GM21360 (cell line): ENCODE measurements around the gene SYK.
"Not testable (repeated sequence)": the region's sequence is repeated elsewhere in the genome, so short reads cannot be mapped to it uniquely, and the experiment has no call there.

Experiments
- ATAC-seq: cut with Tn5 transposase; IDR thresholded peaks from one replicate; pipeline ENCODE4 v1.9.1; 2021; ENCODE audit warnings: mild to moderate bottlenecking, moderate library complexity; ENCODE audit not compliant: unreplicated experiment

SYK gene

DNA sequence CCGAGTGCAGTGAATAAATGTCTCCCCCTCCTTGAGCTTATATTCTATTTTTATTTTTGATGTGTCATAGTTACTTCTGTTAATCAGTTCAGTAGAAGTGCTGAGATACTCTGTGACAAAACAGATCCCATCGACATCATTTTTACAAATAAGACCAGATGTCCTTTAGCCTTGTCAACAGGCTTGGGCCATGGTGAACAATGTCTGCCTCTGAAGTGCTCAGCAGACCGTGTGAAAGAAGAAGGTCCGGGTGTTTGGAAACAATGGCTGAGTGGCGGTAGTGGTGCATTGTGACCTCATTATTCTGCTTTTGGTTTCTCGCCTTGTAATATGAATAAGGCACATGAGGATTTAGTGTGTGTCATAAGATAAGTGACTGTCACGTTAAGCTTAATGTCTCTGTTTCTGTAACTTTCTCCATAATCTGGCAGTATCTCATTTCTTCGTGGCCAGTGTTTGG, 71.2 kb downstream of the SYK start:
- ATAC-seq, result no peak

DNA sequence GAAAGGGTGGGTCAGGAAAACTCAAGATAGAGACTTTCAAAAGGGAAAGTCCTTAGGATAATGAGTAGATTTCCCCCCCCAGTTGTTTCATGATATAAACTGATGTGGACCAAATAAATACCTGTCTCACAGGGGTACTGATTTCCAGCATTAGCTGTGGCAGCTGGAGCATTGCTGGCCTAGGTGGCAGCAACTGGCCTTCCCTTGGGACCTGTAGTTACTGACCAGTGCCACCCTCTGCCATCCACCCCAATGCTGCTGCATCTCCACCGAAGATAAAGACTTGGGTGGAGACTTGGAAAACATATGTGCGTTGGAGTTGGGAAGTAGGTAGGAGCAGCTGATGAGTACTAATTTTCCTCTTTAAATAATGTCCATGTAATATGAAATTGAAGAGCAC, 71.8 kb downstream of the SYK start:
- ATAC-seq, result no peak

DNA sequence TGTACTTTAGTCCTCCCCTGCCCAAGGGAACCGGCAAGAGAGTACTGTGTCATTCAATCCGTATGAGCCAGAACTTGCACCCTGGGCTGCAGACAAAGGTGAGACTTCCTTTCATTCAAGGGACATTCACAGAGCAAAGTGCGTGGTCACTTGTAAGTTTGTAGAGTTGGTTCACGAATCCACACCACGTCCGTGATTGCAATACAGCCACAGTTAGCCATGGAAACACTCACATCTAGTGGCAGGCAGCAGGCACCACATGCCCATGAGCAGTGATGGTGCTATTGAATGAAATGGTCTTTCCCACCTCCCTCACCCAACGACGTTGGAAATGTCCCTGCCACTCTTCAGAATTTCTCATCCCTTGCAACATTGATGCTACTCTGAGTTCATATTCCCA, 72.6 kb downstream of the SYK start:
- no peak for ATAC-seq

DNA sequence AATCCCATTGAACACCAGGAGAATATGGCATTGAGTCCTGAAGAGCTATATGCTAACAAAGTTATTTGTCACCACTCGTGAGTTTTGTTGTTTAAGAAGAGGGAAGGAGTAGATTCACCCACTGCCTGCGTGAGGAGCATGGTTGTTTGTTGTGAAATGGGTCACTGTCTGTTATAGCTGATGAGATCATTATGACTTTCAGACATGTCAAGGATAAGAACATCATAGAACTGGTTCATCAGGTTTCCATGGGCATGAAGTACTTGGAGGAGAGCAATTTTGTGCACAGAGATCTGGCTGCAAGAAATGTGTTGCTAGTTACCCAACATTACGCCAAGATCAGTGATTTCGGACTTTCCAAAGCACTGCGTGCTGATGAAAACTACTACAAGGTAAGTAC, 76.9 kb downstream of the SYK start:
- no peak for ATAC-seq

DNA sequence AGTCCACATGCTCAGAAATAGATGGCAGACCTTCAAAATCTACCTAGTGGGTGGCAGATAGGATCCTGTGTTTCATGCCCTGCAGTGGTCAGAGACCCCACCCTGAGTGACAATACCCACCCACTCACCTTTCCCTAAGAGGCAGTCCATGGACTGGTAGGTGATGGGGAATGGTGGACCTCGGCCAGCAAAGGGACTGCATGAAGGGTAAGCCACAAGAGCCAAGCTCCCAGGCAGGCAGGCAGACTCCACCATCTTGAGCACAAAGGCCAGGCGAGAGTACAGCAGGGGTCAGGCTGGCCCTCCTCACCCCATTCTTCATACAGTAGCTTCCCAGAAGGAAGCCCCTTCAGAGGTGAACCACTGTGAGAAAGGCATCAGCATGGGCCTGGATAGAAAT, 78.4 kb downstream of the SYK start:
- ATAC-seq, result no peak

DNA sequence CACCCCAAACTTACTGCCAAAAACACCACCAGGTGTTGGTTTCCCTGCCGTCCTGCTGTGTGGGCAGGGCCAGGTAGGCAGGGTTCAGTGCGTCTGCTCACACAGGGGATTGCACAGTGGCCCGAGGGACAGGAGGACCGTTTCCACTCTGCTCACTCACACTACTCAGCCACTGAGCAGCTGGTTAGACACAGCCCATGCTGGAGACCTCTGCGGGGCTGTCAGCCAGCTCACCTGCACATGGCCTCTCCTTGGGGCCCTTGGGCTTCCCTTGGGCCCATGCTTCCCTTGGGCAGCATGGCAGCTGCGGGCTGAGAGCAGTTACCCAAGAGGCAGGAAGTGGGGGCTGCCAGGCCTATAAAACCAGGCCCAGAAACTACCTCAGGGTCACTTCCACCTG, 79.0 kb downstream of the SYK start:
- no peak for ATAC-seq

DNA sequence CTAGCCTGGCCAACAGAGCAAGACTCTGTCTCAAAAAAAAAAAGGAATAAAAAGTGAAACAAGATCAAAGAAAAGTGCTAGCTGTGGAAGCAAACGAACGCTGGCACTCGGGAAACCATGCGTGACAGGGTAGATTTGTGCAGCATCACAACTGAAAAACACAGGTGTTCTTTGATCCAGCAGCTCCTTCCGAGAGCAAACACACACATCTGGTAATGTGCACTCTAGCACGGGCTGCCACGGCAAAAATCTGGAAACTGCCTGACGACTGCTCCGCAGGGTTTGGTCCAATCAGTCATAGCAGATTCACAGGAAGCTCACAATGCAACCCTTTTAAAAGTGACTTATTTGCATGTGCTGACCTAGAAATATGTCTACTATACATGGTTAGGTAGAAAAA, 80.0 kb downstream of the SYK start:
- ATAC-seq, result peak; percentile 63

DNA sequence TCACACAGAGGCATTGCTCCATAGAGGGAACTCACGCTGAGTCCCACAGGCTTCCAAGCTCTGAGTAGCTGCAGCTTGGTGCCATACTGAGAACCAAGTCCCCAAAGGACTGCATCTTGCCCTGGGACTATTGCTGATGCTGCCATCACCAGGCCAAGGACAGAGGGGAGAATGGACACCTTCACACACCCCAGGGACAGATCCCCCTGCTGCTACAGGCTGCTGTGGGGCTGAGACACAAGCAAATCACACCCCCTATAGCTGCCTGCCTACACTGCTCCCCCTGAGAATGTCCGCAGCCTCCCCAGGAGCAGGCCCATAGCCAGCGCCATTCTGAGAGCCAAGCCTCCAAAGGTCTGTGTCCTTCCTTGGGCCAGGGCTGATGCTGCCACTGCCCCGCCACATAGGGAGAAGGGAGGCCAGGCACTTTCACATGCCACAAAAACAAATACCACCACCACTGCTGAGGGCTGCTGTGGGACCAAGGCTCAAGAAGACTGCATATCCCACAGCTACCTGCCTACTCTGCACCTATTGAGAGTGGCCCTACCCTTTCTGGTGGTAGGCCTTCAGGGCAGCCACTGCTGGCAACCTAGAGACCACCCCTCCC, 81.5 kb downstream of the SYK start:
- ATAC-seq, result no peak

DNA sequence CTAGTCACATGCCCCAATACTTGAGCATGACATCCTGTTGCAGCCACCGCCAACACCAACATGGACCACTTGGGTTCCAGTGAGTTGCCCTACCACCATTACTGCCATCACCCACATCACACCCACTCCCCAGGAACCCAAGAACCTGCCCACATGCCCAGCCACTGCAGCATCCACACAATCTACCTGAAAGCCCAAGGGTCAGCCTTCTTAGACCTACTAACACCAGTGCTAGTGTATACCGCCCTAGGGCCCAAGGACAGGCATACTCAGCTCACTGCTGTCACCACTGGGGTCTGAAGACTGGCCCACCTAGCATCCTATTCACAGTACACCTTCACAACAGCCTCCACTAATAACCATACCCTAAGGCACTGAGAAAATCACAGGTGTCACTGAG, 82.0 kb downstream of the SYK start:
- ATAC-seq, result no peak

DNA sequence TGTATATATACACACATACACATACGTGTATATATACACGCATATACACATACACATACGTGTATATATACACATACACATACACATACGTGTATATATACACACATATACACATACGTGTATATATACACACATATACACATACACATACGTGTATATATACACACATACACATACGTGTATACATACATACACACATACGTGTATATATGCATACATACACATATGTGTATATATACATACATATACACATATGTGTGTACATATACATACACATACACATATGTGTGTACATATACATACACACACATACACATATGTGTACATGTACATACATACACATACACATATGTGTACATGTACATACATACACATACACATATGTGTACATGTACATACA, 82.6 kb downstream of the SYK start:
- ATAC-seq, result no peak

DNA sequence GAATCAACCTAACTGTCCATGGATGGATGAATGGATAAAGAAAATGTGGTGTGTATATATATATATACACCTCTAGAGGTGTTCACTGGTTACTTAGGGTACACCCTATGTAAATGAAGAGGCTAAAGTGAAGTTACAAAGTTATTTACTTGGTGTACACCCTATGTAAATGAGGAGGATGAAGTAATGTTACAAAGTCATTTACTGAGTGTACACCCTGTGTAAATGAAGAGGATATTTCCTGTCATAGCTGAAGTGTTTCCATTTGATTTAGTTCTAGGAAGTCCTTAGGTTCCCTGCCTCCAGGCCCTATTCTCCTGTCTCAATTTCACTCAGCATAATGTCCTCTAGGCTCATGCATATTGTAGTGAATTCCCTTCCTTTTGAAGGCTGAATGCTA, 85.2 kb downstream of the SYK start:
- ATAC-seq, result not testable (repeated sequence)

DNA sequence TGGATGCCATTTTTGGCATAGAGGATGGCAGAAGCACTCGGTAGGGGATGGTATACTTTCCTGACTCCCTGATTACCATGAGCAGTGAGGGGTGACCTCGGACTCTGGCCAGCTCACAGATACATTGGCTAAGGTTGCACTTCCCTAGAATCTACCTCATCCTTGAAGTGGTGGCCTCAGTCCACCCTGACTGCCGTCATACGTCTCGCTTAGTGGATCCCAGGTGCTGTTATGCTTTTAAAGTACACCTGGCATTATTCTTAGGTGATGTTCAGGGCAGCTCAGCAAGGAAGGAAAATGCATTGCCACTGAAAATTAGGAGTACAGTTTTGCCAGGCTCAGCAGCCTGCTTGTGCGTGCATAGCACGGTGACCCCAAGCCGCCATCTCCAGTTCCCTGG, 87.3 kb downstream of the SYK start:
- ATAC-seq, result no peak

DNA sequence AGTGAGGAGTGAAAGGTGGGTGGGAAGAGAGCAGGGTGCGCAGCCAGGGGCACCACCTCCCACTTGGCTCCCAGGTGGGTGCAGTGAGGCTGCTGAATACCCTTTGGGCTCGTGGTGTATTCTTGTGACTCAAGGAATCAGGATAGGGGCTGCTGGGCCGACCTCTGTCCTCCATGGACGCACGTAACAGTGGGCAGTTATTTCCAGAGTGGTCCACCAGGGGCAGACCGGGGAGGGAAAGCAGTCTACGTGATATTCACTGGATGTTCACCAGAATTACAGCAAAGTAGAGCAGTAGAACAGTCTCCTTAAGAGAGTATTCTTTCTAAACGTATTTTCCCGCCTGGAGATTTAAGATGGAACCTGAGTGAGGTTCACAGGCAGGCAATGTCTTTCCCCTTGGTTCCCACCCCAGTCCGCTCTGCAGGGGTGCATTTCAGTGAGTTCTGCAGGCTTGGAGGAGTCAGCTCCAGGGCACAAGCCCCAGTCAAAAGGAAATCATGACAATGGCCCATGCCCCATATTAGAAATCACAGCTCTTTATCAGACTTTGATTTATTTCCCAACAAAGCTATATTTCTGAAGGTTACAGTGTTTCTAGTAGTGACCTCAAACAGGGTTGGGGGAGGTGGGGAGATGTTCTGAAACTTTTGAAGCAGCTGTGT, 88.7 kb downstream of the SYK start:
- ATAC-seq, result no peak

DNA sequence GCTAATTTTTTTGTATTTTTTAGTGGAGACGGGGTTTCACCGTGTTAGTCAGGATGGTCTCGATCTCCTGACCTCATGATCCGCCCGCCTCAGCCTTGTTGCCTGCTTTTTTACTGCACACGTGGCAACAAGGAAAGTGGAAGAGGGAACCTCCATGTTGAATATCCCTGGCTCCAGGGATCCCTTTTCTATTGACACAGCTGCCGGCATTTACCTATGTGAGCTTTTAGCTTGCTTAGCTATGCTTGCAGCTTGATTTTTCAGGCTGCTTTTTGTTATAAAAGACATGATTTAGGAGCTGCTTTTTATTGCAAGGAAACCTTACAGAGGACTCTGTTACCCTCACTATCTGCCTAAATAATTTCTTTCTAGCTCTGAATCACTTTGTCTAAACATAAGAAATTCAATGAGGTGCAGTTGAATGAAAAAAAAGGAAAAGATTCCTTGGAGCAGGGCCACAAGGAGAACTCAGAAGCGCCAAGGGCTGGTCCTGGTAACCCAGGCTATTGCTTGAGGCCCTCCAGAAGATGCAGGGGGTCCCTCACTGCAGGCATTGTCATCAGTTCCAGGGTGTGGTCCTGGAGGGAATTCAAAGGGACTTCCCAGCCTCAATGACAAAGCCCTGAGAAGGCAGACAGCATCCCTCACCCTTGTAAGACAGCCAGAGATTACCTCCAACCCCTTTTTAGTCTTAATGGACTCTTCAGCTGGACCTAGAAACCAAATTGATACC, 89.9 kb downstream of the SYK start:
- ATAC-seq, result no peak

DNA sequence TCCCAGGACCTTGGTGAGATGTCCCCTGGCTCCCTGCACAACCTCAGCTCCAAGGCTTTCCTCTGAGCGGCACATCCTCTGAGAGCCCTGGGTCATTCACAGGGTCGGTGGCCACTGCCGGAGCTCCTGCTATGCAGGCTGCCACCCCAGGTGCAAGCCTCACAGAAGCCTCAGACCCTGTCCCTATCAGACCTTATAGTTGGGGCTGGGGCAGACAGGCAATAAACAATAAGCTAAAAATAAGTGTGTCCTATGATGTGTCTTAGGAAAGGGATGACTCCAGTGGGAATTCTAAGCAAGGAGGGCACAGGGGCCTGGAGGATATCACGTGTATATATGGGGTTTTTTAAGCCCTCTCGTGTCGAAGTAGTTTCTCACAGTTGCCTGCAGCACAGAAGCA, 91.3 kb downstream of the SYK start:
- ATAC-seq, result no peak

DNA sequence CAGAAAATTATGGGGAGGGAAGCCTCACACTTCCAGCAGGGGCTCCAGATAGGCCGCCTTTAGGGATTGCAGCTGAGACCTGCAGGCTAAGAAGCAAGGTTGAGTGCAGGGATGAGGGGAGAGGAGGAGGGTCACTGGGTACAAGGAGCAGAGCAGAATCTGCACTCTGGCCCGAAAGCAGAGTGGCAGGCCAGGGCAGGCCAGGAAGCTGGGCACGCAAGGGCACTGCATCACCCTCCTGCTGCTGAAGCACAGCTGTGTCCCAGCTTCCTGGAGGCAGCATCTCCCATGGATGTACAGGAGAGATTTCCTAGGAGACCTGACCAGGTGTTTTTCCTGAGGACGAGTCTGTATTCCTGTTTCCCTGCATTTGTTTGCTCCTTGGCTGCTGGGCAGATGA, 92.1 kb downstream of the SYK start:
- ATAC-seq, result no peak

DNA sequence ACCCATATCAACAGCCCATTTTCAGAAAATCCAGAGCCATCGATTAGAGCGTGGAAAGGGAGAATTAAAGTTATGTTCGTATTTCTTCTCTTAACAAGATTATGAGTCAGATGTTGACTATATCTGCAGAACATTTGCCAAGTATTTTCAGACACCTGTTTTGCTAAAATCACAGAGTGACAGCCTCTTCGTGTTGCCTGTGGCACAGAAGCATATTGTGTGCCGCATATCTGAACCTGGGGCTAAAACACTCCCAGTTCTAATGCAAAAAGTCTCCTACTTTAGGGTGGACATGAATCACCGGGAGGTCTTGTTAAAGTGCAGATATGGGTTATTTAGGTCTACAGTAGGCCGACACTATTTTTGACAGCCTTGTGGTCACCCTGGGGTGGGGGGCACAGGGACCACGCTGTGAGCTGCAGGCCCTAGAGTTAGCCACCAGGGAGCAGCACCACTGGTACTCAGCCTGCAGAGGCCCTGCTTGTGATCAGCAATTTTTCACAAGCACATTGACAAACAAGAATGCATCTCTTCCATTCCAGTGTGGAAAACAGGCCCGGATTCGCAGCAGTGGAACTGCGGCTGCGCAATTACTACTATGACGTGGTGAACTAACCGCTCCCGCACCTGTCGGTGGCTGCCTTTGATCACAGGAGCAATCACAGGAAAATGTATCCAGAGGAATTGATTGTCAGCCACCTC, 93.5 kb downstream of the SYK start:
- no peak for ATAC-seq

DNA sequence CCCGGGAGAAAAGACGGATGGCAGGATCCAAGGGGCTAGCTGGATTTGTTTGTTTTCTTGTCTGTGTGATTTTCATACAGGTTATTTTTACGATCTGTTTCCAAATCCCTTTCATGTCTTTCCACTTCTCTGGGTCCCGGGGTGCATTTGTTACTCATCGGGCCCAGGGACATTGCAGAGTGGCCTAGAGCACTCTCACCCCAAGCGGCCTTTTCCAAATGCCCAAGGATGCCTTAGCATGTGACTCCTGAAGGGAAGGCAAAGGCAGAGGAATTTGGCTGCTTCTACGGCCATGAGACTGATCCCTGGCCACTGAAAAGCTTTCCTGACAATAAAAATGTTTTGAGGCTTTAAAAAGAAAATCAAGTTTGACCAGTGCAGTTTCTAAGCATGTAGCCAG, 94.2 kb downstream of the SYK start:
- ATAC-seq, result no peak

DNA sequence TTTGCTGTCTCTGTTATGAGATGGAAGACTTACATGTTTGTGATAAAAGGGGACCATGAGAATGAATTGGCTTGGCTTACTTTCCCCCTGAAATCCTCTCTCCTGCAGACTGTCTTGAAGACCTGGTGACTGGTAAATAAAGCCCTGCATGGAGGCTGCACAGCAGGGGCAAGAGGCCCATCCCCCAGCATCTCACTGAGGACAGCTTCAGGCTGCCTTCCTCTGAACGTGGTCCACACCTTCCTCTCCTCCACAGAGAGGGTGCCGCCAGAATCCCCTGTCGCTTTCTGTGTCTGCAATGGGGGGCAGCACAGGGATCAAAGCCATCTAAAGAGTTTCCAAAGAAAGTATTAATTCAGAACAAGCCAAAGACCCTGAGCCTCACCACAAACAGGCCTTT, 94.6 kb downstream of the SYK start:
- ATAC-seq, result no peak

DNA sequence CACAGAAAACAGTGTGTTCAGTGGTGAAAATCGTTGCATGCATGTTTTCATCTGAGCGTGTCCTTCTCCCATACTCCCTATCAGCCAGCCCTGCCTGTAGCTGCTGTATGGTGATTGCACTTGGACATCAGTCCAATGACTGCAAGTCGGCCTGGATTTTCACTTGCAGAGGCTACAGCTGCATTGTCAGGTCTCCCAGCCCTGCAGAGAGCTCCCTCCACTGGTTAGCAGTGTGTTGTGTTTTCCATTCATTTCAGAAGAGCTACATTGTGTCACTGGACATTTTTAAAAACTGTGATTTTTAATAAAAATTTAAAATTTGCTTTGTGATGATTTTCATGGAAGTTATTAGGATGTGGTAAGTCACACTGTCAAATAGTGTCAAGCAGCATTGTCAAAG, 96.6 kb downstream of the SYK start:
- no peak for ATAC-seq

DNA sequence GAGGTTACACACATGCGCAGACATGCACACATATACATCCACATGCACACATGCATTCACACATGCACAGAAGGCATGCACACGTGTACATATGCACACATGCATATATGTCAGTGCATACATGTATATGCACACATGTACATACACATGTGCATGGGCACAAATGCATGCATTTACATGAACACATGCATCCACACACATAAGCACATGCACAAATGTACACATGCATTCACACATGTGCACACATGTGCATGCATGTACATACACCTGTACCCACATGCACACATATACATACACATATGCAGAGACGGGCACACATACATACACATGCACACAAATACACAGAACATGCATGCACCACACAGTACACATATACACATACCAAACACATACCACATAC, 97.7 kb downstream of the SYK start:
- no peak for ATAC-seq

DNA sequence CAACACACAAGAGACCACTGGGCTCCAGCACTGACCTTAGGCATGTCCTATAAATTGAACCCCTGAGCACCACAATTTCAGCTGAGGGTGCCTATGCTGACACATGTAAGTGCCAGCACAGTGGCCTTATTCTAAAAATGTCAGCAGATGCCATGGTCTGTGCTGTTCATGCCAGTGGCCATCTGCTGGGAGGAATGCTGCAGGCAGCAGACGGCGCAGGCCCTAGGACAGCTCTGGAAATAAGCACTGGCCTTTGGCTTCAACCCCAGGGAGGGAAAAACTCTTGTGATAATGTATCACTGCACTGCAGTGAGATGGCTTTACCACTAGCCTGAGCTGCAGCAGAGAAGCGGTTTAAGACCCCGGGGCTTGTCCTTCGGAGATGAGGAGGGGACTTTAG, 98.5 kb downstream of the SYK start:
- no peak for ATAC-seq
